Uterus (tissue), 2 donors: ENCODE measurements around the gene SIPA1L3.

Experiments
- CTCF ChIP-seq, 4 experiments: fragments of 200-600 bp in 2 of 4; fragments of 450-650 bp in 2 of 4; sonication (generic) in 2 of 4; IDR thresholded peaks; one replicate each; pipeline ENCODE4 v1.5.1; 2016 to 2019; ENCODE audit warnings: antibody characterized with exemption in 4 of 4, mild to moderate bottlenecking in 2 of 4, moderate library complexity in 1 of 4
- POLR2A ChIP-seq, 2 donors: fragments of 450-650 bp; IDR thresholded peaks; one replicate each; pipeline ENCODE4 v1.6.1; 2016; ENCODE audit warnings: antibody characterized with exemption in 2 of 2, mild to moderate bottlenecking in 1 of 2, moderate library complexity in 1 of 2

GRCh38 chr19:37877147-37877546 is 29.9 kb upstream of the SIPA1L3 start:
- TF ChIP-seq CTCF (IDR thresholded peaks at IDR 0.05) (no peak), POLR2A (IDR thresholded peaks at IDR 0.05) (no peak)
